ENCODE results near the gene DRAM2.

DRAM2 gene

DNA sequence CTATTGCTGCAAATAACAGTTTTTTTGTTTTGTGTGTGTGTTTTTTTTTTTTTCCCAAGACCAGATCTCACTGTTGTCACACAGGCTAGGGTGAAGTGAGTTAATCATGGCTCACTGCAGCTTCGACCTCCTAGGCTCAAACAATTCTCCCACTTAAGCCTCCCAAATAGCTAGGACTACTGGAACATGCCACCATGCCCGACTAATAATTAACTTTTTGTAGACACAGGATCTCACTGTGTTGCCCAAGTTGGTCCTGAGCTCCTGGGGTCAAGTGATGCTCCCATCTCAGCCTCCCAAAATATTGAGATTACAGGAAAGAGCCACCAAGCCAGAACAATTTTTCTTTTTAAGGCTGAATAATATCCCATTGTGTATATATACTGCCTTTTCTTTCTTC, 34.9 kb downstream of the DRAM2 start:
- TF ChIP-seq, protein P1, sequence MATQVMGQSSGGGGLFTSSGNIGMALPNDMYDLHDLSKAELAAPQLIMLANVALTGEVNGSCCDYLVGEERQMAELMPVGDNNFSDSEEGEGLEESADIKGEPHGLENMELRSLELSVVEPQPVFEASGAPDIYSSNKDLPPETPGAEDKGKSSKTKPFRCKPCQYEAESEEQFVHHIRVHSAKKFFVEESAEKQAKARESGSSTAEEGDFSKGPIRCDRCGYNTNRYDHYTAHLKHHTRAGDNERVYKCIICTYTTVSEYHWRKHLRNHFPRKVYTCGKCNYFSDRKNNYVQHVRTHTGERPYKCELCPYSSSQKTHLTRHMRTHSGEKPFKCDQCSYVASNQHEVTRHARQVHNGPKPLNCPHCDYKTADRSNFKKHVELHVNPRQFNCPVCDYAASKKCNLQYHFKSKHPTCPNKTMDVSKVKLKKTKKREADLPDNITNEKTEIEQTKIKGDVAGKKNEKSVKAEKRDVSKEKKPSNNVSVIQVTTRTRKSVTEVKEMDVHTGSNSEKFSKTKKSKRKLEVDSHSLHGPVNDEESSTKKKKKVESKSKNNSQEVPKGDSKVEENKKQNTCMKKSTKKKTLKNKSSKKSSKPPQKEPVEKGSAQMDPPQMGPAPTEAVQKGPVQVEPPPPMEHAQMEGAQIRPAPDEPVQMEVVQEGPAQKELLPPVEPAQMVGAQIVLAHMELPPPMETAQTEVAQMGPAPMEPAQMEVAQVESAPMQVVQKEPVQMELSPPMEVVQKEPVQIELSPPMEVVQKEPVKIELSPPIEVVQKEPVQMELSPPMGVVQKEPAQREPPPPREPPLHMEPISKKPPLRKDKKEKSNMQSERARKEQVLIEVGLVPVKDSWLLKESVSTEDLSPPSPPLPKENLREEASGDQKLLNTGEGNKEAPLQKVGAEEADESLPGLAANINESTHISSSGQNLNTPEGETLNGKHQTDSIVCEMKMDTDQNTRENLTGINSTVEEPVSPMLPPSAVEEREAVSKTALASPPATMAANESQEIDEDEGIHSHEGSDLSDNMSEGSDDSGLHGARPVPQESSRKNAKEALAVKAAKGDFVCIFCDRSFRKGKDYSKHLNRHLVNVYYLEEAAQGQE (IDR thresholded peaks at IDR 0.05; ENCODE audit: insufficient read depth in 1 of 2, low read depth in 2 of 2, low read length in 2 of 2): no peak

DNA sequence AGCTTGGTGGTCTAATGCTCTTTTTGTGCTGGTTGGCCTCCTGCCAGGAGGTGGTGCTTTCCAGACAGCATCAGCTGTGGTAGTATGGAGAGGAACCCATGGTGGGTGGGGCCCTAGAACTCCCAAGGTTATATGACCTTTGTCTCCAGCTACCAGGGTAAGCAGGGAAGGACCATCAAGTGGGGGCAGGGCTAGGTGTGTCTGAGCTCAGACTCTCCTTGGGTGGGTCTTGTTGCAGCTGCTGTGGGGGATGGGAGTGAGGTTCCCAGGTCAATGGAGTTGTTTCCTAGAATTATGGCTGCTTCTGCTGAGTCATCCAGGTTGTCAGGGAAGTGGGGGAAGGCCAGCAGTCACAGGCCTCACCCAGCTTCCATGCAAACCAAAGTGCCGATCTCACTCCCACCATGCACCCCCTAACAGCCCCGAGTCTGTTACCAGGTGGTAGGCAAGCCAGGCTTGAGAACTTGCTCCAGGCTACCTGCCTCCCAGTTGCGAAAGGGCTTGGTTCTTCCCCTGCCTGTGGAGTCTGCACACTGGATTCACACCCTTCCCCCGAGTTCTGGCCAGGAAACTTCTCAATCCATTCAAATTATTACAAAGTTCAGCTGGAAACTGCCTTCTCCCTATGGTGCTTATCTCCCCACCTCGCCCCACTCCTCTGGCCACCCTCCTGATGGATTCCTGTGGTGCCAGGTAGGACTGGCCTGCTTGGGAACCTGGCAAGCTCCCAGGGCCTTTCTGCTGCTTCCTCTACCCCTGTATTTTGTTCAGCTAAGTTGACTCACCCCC, 37.8 kb downstream of the DRAM2 start:
- TF ChIP-seq SIN3A (IDR thresholded peaks at IDR 0.05; ENCODE audit: borderline replicate concordance, insufficient read depth, low read length): no peak
- TF ChIP-seq FOXP2 (optimal IDR thresholded peaks at IDR 0.05; ENCODE audit: borderline replicate concordance, extremely low read depth, extremely low read length, insufficient read depth): no peak

DNA sequence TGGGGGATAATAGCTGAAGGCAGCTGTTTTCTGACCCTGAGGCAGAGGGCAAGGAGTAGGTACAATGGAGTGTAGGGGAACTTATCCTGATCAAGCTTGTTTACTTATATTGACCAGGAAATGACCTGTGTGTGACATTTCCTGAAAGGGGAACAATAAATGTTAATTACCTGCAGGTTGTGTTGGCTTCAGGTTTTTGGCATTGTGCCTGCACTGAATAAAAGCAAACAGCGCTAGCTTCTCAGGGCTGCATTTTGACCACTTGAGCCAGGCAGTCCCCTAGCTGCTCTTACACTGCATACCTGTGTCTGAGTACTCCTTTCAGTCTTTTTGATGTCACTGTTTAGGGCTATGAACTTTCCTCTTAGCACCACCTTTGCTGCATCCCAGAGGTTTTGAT, 40.6 kb downstream of the DRAM2 start:
- TF ChIP-seq POLR2AphosphoS5 (IDR thresholded peaks at IDR 0.05; ENCODE audit: low read depth, low read length) (no peak), SIN3A (IDR thresholded peaks at IDR 0.05; ENCODE audit: borderline replicate concordance, insufficient read depth, low read length) (no peak), FOXP2 (optimal IDR thresholded peaks at IDR 0.05; ENCODE audit: borderline replicate concordance, extremely low read depth, extremely low read length, insufficient read depth) (no peak), TAF1 (IDR thresholded peaks at IDR 0.05; ENCODE audit: borderline replicate concordance, insufficient read depth, low read length) (no peak)
- TF ChIP-seq, protein P1 (IDR thresholded peaks at IDR 0.05; ENCODE audit: insufficient read depth in 1 of 2, low read depth in 2 of 2, low read length in 2 of 2): no peak

DNA sequence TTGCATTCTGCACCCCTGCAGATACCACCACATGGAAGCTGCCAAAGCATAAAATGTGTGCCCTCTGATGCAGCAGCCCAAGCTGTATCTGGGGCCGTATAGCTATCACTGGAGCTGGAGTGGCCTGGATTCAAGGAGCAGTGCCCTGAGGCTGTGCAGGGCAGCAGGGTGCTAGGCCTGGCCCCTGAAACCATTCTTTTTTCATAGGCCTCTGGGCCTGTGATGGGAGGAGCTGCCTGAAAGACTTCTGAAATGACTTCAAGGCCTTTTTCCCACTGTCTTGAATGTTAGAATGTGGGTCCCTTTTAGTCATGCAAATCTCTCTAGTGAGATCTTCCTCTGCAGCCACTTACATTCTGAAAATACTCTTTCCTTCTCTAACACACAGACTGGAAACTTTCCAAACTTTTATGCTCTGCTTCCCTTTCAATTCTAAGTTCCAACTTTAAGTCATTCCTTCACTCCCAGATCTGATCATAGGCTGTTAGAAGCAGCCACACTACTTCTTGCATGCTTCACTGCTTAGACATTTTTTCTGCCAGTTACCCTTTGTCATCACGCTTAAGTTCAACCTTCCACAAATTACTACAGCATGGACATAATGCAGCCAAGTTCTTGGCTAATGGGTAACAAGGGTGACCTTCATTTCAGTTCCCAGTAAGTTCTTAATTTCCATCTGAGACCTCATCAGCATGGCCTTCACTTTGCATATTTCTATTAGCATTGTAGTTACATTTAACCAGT, 42.4 kb downstream of the DRAM2 start:
- TF ChIP-seq SIN3A (IDR thresholded peaks at IDR 0.05; ENCODE audit: borderline replicate concordance, insufficient read depth, low read length) (no peak), FOXP2 (optimal IDR thresholded peaks at IDR 0.05; ENCODE audit: borderline replicate concordance, extremely low read depth, extremely low read length, insufficient read depth) (no peak), TAF1 (IDR thresholded peaks at IDR 0.05; ENCODE audit: borderline replicate concordance, insufficient read depth, low read length) (no peak), POLR2AphosphoS5 (IDR thresholded peaks at IDR 0.05; ENCODE audit: low read depth, low read length) (no peak)
- TF ChIP-seq, protein P1 (IDR thresholded peaks at IDR 0.05; ENCODE audit: insufficient read depth in 1 of 2, low read depth in 2 of 2, low read length in 2 of 2): no peak

DNA sequence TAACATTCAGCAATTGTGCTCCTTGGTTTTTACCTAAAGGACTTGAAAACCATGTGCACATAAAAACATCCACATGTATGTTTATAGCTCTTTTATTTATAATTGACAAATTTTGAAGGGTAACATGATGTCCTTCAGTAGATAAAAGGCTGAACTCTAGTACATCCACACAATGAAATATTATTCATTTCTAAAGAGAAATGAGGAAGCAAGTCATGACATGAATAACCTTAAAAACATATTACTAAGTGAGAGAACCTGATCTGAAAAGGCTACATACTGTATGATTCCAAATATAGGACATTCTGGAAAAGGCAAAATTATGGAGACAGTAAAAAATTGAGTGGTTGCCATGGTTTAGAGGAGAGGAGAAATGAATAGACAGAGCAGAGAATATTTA, 50.3 kb downstream of the DRAM2 start:
- TF ChIP-seq, protein P1 (IDR thresholded peaks at IDR 0.05; ENCODE audit: insufficient read depth in 1 of 2, low read depth in 2 of 2, low read length in 2 of 2): no peak
- no peak for TF ChIP-seq POLR2AphosphoS5 (IDR thresholded peaks at IDR 0.05; ENCODE audit: low read depth, low read length)
- TF ChIP-seq FOXP2 (optimal IDR thresholded peaks at IDR 0.05; ENCODE audit: borderline replicate concordance, extremely low read depth, extremely low read length, insufficient read depth): no peak
- TF ChIP-seq SIN3A (IDR thresholded peaks at IDR 0.05; ENCODE audit: borderline replicate concordance, insufficient read depth, low read length): no peak
- no peak for TF ChIP-seq TAF1 (IDR thresholded peaks at IDR 0.05; ENCODE audit: borderline replicate concordance, insufficient read depth, low read length)
